Caki2 (cell line): ENCODE measurements around the gene EPB41L4B. TPM values are rescaled to one million over a fixed set of nuclear protein-coding genes. Genes with fewer than 3 reads are reported as not detected.

Experiments
- DNase-seq: peaks from one replicate; pipeline ENCODE4 v3.0.0-alpha.2; 2015; ENCODE audit warnings: low read depth
- in situ Hi-C: cut with HindIII; loops from 2 replicates; pipeline ENCODE4 v1.10.0; 2016; ENCODE audit warnings: low sequenced_read_pairs, low pct_unique_long_range_greater_than_20kb, mixed read lengths
- total RNA-seq: library from RNA; depleted of rRNA; stranded (reverse); fragments of >200 nt; shearing (Covaris generic); gene quantifications from 2 replicates; pipeline ENCODE4 v1.2.3, GENCODE V29; 2014; ENCODE audit warnings: low replicate concordance

The EPB41L4B gene
- total RNA-seq, 1 experiment from 2014 or later = 4.4 TPM

DNA sequence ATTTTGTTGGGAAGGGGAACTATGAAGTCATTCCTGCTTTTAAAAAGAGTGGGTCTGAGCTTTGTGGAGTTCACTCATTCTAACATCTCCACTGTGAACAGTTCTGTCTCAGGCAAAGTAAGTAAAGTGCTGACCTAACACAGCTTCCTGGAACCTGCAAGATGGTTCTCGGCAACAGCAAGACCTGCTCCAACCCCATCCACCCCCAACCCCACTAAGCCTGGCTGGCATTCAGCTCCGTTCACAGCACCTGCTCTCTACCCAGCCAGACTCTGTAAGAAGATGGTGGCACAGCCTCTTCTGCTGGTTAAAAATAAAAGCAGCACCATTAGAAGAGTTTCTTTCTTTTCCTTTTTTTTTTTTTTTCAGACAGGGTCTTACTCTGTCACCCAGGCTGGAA, 42.0 kb downstream of the EPB41L4B start:
- in situ Hi-C loops = no loop called here
- DNase-seq = no peak

DNA sequence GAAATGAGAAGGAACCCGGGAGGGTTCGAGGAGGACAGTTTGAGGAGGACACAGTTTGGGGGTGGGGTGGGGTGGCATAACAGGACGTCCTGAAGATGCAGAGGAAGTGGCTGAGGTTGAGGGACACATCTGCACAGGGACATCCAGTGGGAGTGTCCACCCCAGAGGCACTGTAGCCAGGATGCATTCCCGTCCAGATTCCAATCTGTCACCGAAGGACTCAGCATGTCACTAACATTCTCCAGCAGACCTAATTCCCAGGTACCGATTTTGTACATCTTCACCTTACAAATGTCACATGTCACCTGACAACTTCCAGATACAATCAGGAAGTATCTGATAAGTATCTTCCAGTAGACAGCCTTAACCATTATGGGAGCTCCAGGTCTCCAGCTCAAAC, 42.6 kb downstream of the EPB41L4B start:
- in situ Hi-C loops = no loop called here
- DNase-seq = no peak

DNA sequence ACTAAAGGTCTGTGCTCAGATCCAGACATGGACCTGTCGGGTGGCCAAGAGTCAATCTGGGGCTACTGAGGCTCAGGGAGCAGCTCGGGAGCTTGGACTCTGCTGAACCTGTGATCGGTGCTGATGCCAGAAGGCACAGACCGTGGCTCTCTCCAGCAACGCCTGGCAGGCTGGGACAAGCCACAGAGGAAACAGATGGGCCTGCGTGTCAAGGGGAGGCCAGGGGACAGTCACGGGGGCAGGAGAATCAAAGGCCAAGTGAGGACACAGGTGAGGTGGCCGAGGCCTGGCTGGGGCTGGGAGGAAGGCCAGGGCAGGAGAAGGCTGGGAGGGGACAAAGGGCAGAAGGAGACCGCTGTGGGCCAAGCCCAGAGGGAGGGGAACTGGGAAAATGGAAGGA, 43.4 kb downstream of the EPB41L4B start:
- DNase-seq = no peak
- in situ Hi-C loops = no loop called here

DNA sequence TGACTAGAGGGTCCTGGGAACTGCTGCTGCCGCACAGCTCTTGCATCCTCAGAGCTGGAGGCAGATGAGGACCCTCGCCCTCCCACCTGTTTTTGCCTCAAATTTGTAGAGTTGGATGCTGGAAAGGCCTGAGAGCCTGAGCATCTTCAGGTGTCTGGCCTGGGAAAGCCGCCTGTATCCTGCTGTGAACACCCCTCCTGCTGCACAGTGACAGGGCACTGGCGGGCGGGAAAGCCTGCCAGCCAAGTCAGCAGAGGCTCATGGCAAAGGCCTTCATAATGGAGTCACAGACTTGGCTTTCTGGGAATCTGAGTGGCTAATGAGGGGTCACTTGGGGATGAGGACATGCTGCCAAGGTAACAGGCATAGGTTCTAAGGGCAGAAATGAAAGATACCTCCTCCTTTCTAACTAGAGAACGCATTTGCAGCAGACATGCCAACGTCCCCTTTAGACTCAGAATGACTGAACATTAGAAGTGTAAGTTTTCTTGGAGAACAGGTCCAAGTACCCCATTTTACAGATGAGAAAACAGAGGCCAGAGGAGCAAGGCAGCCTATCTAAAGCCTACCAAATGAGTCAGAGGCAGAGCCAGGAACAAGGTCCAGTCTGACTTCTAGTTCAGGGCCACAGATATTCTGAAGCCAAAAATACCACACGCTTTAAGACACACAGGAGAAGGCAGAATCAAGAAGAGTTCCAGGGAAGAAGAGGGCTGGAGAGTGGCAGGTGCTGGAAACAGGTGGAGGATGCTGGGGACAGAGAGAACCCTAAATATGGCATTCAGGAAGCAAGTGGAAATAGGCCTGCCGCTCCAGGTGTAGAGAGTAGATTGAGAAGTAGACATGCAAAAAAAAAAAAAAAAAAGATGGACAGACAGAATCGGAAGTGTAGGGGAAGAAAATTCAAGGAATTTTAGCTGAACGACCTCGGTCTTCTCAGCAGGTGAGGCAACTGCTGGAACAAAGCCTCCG, 44.1 kb downstream of the EPB41L4B start:
- in situ Hi-C loops = no loop called here
- DNase-seq = no peak

DNA sequence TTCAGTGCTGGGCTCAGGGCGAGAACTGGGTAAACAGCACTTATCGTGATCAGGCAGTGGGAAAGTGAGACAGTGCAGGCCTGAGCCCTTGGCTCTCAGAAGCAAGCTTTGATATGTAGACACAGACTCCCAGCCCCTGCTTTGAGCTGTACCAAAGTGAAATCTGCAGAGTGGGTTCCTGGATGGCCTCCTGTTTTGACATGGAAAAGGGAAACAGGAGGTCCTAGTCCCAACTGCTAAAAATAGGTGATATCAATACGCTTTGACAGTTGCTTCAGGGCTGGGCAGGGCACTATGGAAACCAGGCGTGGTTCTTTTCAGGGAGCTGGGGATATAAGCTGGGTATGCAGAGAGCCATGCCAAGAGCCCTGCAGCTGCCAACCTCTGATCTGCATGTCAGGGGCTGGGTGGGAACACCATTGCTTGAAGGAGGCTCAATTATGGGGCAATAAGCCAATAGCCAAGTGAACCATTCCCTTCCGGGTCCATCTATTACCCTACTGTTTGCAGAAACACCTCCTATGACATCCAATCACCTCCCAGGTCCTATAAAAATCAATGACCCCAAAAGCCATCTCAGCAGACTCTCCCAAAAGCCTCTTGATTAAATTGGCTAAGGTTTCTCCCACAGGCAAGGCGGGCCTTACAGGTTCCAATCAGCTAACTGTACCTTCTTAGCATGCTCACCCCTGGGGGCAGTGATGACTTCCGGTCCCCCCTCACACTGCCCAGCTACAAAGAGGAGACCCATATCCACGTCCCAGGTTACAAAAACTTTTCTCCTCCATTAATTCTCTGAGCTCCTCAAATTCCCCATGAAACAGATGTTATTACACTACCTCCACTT, 45.8 kb downstream of the EPB41L4B start:
- DNase-seq = no peak
- in situ Hi-C loops = no loop called here

DNA sequence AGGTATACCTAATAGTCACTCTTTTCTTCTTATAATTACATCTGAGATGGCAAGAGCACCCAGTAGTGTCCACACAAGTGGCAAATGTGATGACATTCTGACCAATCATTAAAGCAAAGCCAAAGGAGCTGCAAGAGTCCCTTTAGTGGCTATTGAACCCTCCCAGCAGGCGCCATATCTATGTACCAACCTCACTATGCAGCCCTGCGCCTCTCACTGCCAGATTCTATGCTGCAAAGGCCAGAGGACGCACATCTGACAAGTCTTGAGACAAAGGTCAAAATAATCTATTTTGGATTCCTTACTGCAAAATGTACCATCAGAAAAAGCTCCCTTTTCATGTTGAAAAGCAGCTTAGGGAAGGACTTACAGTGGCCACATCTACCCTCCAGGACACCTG, 47.0 kb downstream of the EPB41L4B start:
- no peak for DNase-seq
- in situ Hi-C loops = no loop called here

DNA sequence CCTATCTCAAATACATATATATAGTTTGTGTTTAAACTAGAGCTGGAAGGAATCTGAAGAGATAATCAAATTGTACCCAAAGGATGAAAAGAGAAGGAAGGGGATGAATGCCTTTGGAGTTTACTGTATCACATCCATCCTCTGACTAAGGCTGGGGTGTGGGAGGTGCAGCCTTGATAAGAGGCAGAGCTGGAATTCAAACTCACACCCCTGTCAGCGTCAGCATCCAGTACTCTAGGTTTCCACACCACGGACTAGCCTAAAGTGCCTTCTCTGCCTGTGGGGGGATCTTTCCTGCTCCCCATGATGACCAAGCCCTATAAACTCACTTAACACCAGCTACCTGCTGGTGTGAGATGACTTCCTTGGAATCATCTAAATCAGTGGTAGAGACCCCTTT, 48.1 kb downstream of the EPB41L4B start:
- in situ Hi-C loops = no loop called here
- DNase-seq = no peak

DNA sequence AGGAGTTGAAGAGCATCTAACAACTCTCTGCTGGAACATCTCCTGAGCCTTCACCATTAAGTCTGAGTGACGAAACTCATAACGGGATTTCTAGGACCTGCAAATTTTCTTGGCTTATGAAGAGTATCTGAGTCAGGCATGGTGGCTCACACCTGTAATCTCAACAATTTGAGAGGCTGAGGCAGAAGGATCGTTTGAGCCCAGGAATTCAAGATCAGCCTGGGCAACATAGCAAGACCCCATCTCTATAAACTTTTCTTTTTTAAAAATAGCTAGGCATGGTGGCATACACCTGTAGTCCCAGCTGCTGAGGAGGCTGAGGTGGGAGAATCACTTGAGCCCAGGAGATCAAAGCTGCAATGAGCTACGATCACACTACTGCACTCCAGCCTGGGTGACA, 48.8 kb downstream of the EPB41L4B start:
- in situ Hi-C loops = no loop called here
- no peak for DNase-seq

DNA sequence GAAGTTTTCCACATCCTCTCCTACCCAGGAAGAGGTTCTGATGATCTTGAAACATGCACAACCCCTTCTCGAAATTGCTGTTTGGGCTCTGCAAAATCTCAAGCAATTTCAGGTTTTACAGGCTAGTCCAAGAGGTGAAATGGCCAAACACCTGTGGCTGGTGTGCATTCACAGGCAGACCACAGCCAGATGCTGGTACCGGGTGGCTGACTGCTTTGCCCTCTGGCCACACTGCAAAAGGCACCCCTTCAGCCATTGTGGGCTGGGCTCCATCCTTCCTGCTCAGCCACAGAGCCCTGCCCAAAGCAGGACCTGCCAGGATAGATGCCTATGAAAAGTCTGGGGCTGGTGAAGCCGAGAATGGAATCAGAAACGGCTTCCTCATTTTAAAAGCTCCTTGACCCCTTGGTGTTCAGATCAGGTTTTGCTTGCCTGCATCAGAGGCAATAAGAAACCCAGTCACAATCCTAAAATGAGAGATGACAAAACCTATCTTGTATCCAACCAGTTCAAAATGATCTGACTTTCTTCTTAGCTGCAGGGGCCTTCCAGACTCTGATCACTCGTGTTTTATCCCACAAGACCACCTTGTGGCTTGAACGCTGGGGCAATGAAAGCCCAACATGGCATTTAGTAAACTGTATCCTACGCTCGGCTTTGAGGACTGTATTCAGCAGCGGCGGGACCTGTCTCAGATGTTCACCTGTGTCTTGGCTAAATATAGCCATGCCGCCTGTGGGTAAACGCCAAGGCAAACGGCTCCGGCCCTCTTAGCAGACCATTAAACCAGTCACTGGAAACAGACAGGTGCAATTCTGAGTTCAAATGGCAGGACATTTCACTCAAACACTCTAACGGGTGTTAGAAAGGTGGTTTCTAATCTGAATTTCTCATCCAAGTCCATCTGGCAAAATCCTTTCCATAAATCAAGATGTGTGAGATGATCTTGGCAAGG, 49.6 kb downstream of the EPB41L4B start:
- in situ Hi-C loops = no loop called here
- DNase-seq = no peak

DNA sequence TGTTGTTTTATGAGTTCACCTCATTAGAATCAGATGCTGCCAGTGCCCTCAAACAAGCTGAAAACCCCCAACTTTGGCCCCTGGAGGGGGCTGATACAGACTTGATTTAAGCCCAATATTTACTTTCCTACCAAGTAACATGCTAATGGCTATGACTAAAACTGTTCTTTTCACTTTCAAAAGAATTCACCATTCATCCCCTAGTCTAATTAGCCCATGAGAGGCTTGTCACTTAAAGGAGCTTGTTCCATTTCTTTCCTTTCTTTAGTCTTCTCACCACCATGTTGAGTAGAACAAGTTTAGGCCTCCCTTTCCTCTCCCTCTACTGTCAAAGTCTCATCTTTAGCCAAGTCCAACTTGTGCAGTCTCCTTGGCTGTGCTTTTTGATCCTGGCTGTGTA, 50.4 kb downstream of the EPB41L4B start:
- in situ Hi-C loops = no loop called here
- DNase-seq = no peak

DNA sequence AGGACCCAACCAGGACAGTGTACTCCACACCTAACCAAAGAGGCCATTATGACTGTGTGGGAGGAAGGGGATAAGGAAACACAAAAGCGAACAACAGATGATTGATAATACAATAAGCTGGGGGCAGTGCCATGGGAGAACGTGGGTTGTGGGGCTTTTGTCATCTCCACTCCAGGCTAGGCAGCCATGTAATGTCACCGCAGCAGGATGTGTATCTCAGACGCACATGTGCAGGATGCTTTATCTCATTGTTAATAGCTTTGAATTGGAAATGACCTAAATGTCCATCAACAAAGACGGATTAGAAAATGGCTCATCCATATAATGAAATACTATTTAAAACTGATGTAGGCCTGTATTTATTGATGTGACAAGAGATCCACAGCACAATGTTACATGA, 51.0 kb downstream of the EPB41L4B start:
- no peak for DNase-seq
- in situ Hi-C loops = no loop called here

DNA sequence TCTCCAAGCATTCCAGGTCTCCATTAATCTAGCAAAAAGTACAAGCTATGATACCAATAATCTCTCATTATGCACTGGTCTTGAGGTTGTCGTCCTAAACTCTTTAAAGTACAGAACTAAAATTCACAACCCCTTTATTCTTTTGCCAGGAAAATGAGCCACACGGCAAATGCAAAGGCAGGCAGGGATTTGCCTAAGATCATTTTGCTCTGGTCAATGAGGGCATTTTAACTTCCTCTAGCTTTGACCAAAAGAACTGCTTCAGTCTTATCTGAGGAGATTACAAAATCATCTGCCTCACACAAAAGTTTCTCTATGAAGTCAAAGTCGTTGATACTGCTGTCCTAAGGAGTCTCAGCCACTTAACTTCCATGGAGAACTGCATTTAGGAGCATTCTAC, 51.8 kb downstream of the EPB41L4B start:
- DNase-seq = no peak
- in situ Hi-C loops = no loop called here

DNA sequence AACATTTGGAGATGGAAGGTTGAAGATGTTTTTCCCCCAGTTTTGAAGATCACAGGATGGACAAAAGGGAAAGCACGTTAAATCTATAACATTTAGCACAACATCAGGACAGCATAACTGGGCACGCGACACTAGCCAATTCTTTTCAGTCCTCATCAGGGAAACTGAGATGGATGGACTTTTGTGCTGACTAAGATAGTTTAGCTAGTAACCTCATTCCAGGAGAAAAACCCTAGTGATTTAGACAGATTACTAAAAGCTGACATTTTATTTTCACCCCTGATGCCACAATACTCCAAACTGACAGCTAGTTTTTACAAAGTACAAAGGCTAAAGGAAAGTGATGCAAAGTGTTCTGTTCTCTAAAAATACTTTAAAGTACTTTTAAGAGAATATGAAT, 53.3 kb downstream of the EPB41L4B start:
- in situ Hi-C loops = no loop called here
- no peak for DNase-seq

DNA sequence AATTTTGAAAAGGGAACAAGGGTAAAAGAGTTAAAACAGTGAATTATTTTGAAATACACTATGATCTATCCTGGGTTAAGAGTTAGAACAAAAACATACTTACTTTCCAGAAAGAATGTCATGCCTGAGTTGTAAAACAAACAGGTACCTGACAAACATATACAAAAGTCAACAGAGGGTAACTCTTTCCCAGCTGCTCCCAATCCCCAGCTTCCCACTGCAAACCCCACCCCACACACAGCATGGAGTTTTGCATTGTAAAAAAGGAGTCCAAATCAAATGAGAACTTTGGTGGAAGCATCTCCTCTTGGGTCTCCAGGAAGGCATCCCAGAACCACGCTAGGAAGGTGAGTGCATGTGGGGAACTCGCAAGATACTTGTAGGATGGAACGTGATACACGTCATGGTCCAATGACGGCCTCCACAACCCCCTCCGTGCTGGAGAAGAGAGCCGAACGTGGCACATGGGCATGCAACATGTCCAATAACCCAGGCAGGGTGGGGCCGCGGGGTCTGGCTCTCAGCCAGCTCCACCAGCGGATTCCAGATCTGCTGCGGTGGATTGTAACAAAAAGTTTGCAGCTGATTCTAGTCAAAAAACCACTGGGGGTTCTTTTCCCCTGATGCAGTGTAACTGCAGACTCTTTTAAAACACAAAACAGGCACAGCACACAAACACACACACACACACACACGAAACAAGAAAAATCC, 55.8 kb downstream of the EPB41L4B start:
- no peak for DNase-seq
- in situ Hi-C loops = no loop called here

DNA sequence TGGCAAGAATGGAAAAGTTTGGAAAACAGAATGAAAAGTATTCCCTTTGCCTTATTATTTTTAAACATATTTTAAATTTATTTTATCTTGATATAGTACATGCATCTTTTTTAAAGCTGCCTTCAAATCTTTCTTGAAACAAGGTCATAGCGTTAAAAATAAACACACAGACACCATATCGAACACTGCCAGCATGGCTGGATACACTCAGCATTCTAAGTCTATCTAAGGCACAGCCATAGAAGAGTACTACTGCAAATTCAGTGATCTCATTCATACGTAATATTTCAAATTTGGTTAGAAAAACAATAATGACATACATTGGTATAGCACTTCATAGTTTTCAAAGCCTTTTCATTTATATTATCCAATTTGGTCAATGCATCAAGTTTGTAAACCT, 57.5 kb downstream of the EPB41L4B start:
- DNase-seq = no peak

DNA sequence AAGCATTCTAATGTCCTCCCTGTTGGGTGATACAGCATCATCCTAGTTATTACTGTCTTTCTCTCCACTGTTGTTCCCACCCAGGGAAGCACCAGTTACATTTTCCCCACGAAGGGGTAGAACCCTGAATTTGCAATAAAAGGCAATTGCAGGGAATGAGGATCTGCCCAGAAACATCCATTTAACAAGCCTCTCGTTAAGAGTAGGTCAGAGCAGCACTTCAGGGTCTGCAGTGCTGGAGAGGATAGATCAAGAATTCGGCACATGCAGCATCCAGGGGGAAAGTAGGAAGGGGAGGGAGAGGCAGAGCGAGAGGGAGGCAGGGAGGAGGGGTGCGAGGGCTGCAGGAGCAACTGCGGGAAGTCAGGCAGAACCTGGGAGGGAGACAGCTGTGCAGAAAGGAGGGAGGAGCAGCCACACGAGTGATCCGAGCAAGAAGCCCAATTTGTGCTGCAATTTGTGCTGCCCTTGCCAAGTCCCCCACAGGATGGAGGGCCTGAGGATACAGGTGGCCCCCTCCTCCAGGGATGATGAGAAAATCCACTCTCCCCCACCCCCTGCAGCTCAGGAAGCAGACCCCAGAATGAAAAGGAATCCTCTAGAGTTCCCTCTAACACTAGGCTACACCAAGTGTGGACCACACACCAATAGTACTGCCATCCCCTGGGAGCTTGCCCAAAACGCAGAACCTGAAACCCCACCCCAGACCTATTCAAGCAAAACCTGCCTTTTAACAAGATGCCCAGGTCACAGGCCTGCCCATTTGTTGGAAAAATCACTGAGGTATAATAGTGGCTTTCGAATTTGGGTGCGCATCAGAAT, 62.2 kb downstream of the EPB41L4B start:
- in situ Hi-C loops = no loop called here

More for the DNA sequence above, 57.5 kb downstream of the EPB41L4B start:
- in situ Hi-C loops = no loop called here

DNA sequence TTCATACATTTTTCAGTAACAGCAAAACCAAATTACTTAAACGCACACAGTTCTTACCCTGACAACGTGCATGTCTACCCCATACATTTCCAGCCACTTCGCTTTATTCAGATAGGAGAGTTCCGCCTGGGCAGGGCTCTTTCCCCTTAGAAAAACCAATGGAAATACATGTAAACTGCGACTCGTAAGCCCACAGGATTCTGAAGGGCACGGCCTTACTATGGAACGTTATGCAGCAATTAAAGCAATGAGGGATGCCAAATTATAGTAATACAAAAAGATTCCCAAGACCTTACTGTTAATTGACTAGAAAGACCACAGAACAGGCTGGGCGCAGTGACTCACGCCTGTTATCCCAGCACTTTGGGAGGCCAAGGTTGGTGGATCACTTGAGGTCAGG, 64.5 kb downstream of the EPB41L4B start:
- no peak for DNase-seq
- in situ Hi-C loops = no loop called here

More for the DNA sequence above, 62.2 kb downstream of the EPB41L4B start:
- DNase-seq = no peak
